Osteocyte (in vitro differentiated cells): ENCODE results near the gene CACNA1D. TPM values are rescaled to one million over a fixed set of nuclear protein-coding genes. Genes with fewer than 3 reads are reported as not detected.

Source experiments
- DNase-seq: peaks from one replicate; pipeline ENCODE4 v3.0.0; 2021; ENCODE audit warnings: mixed read lengths; ENCODE audit not compliant: unreplicated experiment; ENCODE audit errors: extremely low spot score
- H3K27ac Mint-ChIP-seq: one replicate; pipeline ENCODE4 v1.8.0; 2021; ENCODE audit warnings: mild to moderate bottlenecking, mixed read lengths; ENCODE audit not compliant: unreplicated experiment
- H3K27me3 Mint-ChIP-seq: one replicate; pipeline ENCODE4 v1.8.0; 2021; ENCODE audit warnings: mixed read lengths; ENCODE audit not compliant: unreplicated experiment
- H3K36me3 Mint-ChIP-seq: one replicate; pipeline ENCODE4 v1.8.0; 2021; ENCODE audit warnings: mixed read lengths; ENCODE audit not compliant: unreplicated experiment
- H3K4me1 Mint-ChIP-seq: one replicate; pipeline ENCODE4 v1.8.0; 2021; ENCODE audit warnings: mixed read lengths; ENCODE audit not compliant: unreplicated experiment
- H3K4me3 Mint-ChIP-seq: one replicate; pipeline ENCODE4 v1.8.0; 2021; ENCODE audit warnings: mild to moderate bottlenecking, moderate library complexity, mixed read lengths; ENCODE audit not compliant: unreplicated experiment
- H3K9me3 Mint-ChIP-seq: one replicate; pipeline ENCODE4 v1.8.0; 2021; ENCODE audit warnings: mixed read lengths; ENCODE audit not compliant: unreplicated experiment
- total RNA-seq: library from RNA; stranded (reverse); gene quantifications from 2 replicates; pipeline ENCODE4 v1.2.1, GENCODE V29; 2021
- TF ChIP-seq, protein P1 (sequence below): fragments of 200-600 bp; sonication (generic); IDR thresholded peaks from 2 replicates; pipeline ENCODE4 v1.5.0; 2021; ENCODE audit warnings: antibody characterized with exemption, mild to moderate bottlenecking, moderate library complexity

The CACNA1D gene
- total RNA-seq, 1 donor from 2014 or later: 0.48 TPM

DNA sequence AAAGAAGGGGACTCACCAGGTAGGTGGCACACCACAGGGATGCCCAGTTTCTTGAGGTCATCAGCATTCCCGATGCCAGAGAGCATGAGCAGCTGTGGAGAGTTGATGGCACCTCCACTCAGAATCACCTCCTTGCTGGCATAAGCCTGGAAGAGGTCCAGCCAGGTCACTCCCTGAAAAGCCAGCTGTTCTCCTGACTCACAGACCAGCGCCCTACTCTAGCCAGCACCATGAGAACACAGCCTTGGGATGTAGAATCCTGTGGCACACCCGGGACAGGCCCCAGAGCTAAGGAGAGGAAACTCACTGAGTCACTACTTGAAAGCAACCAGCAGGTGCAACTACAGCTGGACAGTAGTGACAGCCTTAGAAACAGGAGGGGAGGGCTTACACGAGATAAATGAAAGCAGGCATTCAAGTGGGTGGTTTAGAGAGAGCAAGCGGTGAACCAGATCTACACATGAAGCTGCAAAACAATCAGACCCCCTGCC, 327.3 kb downstream of the CACNA1D start:
- DNase-seq: no peak
- Mint-ChIP-seq H3K9me3 (no peaks in the 10 kb centered on the region), H3K36me3 (no peaks in the 10 kb centered on the region), H3K4me1 (no peaks in the 10 kb centered on the region), H3K4me3 (no peak overlapping the region), H3K27me3 (peaks cover 7% of the 10 kb centered on the region), H3K27ac (no peak overlapping the region)
- TF ChIP-seq, protein P1, sequence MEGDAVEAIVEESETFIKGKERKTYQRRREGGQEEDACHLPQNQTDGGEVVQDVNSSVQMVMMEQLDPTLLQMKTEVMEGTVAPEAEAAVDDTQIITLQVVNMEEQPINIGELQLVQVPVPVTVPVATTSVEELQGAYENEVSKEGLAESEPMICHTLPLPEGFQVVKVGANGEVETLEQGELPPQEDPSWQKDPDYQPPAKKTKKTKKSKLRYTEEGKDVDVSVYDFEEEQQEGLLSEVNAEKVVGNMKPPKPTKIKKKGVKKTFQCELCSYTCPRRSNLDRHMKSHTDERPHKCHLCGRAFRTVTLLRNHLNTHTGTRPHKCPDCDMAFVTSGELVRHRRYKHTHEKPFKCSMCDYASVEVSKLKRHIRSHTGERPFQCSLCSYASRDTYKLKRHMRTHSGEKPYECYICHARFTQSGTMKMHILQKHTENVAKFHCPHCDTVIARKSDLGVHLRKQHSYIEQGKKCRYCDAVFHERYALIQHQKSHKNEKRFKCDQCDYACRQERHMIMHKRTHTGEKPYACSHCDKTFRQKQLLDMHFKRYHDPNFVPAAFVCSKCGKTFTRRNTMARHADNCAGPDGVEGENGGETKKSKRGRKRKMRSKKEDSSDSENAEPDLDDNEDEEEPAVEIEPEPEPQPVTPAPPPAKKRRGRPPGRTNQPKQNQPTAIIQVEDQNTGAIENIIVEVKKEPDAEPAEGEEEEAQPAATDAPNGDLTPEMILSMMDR: no peak

DNA sequence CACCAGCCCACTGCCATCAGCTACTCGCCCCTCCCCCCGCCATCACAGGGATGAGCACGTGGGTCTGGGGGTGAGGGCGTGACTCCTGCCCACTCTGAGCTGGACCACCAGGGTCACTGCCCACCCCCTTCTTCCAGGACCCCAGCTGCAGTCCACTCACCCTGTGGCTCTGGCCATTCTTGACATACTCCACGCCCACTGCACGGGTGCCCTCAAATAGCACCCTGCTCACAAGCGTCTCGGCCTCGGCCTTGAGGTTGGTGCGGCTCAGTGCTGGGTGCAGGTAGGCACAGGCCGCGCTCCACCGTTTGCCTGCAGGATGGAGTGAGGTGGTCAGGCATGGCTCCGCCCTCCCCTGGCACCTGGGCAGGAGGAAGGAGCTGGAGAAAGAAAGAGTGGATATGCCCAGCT, 327.9 kb downstream of the CACNA1D start:
- peaks cover 7% of the 10 kb centered on the region for H3K27me3 Mint-ChIP-seq
- no peaks in the 10 kb centered on the region for H3K4me1 Mint-ChIP-seq
- H3K9me3 Mint-ChIP-seq: no peaks in the 10 kb centered on the region
- no peak for DNase-seq
- H3K36me3 Mint-ChIP-seq: no peaks in the 10 kb centered on the region
- TF ChIP-seq, protein P1: no peak
- H3K4me3 Mint-ChIP-seq: no peak overlapping the region
- no peak overlapping the region for H3K27ac Mint-ChIP-seq

DNA sequence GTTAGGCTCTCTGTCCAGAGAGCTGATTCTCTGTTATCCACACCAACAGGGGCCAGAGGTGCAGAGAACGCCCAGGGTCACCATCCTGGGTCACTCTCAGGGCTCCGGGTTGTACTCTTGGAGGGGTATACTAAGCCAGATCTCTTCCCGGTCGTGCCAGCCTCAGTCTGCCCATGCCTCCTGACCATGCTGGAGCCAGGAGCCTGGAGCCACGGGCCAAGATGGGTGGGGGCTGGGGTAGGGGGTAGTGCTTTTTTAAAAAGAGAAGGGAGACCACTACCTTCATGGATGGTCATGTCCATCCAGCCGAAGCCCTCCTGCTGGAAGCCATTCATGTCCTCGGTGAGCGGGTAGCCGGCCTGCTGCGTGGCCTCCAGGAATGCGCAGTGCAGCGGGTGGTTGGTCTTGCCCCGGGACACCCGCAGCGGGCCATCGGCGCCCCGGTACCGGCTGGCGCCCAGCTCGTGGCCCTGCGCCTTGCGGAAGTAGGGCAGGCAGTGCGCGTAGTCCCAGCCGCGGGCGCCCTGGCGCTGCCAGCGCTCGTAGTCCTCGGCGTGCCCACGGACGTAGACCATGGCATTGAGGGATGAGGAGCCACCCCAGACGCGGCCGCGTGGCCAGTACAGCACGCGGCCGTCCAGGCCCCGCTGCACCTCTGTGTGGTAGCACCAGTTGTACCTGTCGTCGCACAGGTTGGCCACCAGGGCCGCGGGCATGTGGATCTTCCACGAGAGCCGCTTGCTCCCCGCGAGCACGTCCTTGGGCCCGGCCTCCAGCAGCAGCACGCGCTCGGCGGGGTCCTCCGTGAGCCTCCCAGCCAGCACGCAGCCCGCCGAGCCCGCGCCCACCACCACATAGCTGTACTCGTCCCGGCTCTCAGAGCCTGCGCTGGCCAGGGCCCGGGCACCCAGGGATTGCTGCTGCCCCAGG, 328.9 kb downstream of the CACNA1D start:
- no peak for DNase-seq
- Mint-ChIP-seq H3K27me3 (peaks cover 10% of the 10 kb centered on the region), H3K36me3 (no peaks in the 10 kb centered on the region), H3K9me3 (no peaks in the 10 kb centered on the region), H3K4me1 (no peaks in the 10 kb centered on the region), H3K4me3 (no peak overlapping the region), H3K27ac (no peak overlapping the region)
- TF ChIP-seq, protein P1: no peak

DNA sequence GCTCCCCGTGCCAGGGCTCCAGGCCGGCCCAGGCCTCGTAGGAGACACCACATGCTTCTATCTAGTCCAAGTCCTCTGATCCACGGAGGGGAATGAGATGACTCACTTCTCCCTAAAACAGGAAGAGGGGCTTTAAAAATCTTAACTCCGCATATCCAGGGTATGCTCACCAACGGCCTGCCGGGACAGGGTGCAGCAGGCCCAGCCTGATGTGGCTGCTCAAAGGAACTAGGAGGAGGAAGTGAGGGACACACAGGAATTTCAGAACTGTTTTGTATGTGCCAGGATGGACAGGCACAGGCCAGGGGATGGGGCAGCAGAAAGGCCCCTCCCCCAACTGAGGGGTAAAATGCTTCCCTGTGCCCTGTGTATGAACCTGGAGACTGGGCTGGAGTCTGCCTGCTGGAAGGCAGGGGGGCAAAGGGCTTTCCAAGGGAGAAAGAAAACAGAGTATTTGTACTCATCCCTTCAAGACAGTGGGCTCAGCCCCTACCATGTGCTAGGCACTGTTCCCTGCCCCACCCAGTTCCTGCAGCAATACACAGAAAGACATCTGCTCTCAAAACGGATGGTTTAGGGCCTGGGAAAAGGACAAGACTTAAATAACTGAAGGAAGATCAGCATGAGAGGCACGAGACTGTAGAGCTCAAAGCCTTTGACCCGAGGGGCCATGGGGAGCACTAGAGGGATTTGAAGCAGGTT, 329.7 kb downstream of the CACNA1D start:
- Mint-ChIP-seq H3K4me3 (no peak overlapping the region), H3K4me1 (no peaks in the 10 kb centered on the region), H3K27ac (no peak overlapping the region), H3K36me3 (no peaks in the 10 kb centered on the region), H3K9me3 (no peaks in the 10 kb centered on the region), H3K27me3 (peaks cover 10% of the 10 kb centered on the region)
- no peak for DNase-seq
- TF ChIP-seq, protein P1: no peak

DNA sequence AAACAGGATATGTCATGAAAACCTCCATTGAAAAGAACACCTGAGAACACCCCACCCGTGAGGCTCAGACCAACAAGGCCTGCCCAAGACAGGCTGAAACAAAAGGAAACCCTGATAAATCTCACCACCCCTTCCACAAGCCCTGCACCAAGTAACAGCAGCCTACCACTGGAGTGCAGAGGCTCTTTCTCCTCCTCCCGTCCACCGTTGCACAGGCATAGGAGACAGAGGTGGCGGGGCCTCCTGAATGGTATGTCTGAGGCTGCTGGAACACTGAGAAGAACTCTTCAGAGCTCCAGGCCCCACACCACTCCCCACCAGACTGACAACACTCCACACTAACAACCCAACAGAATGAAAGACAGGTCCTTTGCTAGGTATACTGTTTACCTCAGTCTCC, 330.4 kb downstream of the CACNA1D start:
- Mint-ChIP-seq H3K4me1 (no peaks in the 10 kb centered on the region), H3K27ac (no peak overlapping the region), H3K27me3 (peaks cover 10% of the 10 kb centered on the region), H3K36me3 (no peaks in the 10 kb centered on the region), H3K4me3 (no peak overlapping the region), H3K9me3 (no peaks in the 10 kb centered on the region)
- no peak for DNase-seq
- TF ChIP-seq, protein P1: no peak
